ENCODE measurements around the gene RABGAP1L. TPM values are rescaled to one million over a fixed set of nuclear protein-coding genes. Genes with fewer than 3 reads are reported as not detected.

Gene RABGAP1L
- total and polyA plus RNA-seq, 4 donors: 4.8 to 53.5 (median 18.8) TPM

DNA sequence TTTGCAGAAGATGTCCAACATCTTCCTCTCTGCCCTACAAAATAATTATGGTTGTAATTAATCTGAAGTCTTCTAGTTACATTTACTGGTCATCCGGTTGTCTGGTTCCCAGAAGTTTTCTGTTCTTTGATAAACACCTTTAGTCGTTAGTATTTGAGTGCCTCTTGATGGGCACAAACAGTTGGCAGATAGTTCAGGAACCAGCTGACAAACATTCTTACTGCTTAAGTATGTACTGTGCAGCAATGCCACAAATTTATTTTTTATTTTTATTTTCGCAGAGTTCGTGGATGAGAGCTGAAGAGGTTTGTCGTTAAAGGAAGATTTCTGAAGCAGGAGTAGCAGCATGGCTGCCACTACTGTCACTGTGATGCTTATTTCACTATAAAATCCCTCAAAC is 84.7 kb downstream of the RABGAP1L start:
- no peak overlapping the region for H3K27ac ChIP-seq (ENCODE audit: low read depth in 1 of 2, low read length in 2 of 2)
- H3K9me3 ChIP-seq (ENCODE audit: control insufficient read depth in 4 of 4, low read length in 3 of 4): no peaks in the 10 kb centered on the region
- no peaks in the 10 kb centered on the region for H3K27me3 ChIP-seq (ENCODE audit: control insufficient read depth in 4 of 4, insufficient read depth in 4 of 4, low read length in 3 of 4)
- H3K9ac ChIP-seq (ENCODE audit: low read depth in 1 of 2, low read length in 2 of 2): no peak overlapping the region
- H3K4me3 ChIP-seq (ENCODE audit: low read depth in 1 of 3, low read length in 3 of 3): no peak overlapping the region
- peaks cover 0 to 12% (median 4%) of the 10 kb centered on the region in 4 donors for H3K36me3 ChIP-seq (ENCODE audit: control insufficient read depth in 4 of 4, insufficient read depth in 3 of 4, low read depth in 1 of 4, low read length in 3 of 4)
- no peak for DNase-seq (ENCODE audit: low spot score)
- H3K4me1 ChIP-seq (ENCODE audit: control insufficient read depth in 4 of 4, insufficient read depth in 4 of 4, low read length in 3 of 4): peaks cover 0 to 4% (median 0%) of the 10 kb centered on the region in 4 donors
- 95% methylated on average over 5 of the region's 5 CpGs for WGBS
- no peak for TF ChIP-seq YY1 (IDR thresholded peaks at IDR 0.05)

DNA sequence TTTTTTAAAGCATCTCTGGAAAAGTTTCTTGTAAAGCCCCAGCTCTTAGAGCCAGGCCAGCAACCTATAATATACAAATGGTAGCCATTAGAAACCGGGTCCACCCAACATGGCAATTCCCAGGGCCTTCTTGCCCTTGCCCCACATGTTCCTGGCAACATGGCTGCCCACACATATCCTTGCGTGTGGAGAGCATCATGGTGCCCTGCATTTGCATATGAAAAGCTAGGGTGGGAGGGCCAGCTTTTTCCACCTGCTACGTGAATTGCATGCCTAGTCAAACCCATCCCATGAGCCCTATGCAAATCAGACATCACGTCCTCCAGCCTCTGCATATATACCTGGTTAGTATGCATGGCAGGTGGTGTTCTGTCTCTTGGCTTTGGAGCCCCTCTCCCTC is 88.2 kb downstream of the RABGAP1L start:
- Histone ChIP-seq H3K27me3 (ENCODE audit: control insufficient read depth in 4 of 4, insufficient read depth in 4 of 4, low read length in 3 of 4) (no peaks in the 10 kb centered on the region), H3K4me1 (ENCODE audit: control insufficient read depth in 4 of 4, insufficient read depth in 4 of 4, low read length in 3 of 4) (no peaks in the 10 kb centered on the region), H3K4me3 (ENCODE audit: low read depth in 1 of 3, low read length in 3 of 3) (no peak overlapping the region), H3K36me3 (ENCODE audit: control insufficient read depth in 4 of 4, insufficient read depth in 3 of 4, low read depth in 1 of 4, low read length in 3 of 4) (peaks cover 0 to 10% (median 4%) of the 10 kb centered on the region in 4 donors), H3K9ac (ENCODE audit: low read depth in 1 of 2, low read length in 2 of 2) (no peak overlapping the region), H3K9me3 (ENCODE audit: control insufficient read depth in 4 of 4, low read length in 3 of 4) (no peaks in the 10 kb centered on the region), H3K27ac (ENCODE audit: low read depth in 1 of 2, low read length in 2 of 2) (no peak overlapping the region)
- DNase-seq (ENCODE audit: low spot score): no peak
- TF ChIP-seq, protein P1, sequence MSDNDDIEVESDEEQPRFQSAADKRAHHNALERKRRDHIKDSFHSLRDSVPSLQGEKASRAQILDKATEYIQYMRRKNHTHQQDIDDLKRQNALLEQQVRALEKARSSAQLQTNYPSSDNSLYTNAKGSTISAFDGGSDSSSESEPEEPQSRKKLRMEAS (IDR thresholded peaks at IDR 0.05): no peak
- no peak for TF ChIP-seq RAD21 (IDR thresholded peaks at IDR 0.05)
- no peak for TF ChIP-seq GABPA (IDR thresholded peaks at IDR 0.05 in 1 of 2, conservative IDR thresholded peaks at IDR 0.05 in 1 of 2)
- no peak for TF ChIP-seq SP1 (IDR thresholded peaks at IDR 0.05)
- TF ChIP-seq HNF4G (IDR thresholded peaks at IDR 0.05): no peak
- TF ChIP-seq FOXA2 (IDR thresholded peaks at IDR 0.05): no peak
- TF ChIP-seq, protein P2, sequence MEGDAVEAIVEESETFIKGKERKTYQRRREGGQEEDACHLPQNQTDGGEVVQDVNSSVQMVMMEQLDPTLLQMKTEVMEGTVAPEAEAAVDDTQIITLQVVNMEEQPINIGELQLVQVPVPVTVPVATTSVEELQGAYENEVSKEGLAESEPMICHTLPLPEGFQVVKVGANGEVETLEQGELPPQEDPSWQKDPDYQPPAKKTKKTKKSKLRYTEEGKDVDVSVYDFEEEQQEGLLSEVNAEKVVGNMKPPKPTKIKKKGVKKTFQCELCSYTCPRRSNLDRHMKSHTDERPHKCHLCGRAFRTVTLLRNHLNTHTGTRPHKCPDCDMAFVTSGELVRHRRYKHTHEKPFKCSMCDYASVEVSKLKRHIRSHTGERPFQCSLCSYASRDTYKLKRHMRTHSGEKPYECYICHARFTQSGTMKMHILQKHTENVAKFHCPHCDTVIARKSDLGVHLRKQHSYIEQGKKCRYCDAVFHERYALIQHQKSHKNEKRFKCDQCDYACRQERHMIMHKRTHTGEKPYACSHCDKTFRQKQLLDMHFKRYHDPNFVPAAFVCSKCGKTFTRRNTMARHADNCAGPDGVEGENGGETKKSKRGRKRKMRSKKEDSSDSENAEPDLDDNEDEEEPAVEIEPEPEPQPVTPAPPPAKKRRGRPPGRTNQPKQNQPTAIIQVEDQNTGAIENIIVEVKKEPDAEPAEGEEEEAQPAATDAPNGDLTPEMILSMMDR (IDR thresholded peaks at IDR 0.05; ENCODE audit: low read depth, low read length, missing input control): no peak
- TF ChIP-seq, protein P3, sequence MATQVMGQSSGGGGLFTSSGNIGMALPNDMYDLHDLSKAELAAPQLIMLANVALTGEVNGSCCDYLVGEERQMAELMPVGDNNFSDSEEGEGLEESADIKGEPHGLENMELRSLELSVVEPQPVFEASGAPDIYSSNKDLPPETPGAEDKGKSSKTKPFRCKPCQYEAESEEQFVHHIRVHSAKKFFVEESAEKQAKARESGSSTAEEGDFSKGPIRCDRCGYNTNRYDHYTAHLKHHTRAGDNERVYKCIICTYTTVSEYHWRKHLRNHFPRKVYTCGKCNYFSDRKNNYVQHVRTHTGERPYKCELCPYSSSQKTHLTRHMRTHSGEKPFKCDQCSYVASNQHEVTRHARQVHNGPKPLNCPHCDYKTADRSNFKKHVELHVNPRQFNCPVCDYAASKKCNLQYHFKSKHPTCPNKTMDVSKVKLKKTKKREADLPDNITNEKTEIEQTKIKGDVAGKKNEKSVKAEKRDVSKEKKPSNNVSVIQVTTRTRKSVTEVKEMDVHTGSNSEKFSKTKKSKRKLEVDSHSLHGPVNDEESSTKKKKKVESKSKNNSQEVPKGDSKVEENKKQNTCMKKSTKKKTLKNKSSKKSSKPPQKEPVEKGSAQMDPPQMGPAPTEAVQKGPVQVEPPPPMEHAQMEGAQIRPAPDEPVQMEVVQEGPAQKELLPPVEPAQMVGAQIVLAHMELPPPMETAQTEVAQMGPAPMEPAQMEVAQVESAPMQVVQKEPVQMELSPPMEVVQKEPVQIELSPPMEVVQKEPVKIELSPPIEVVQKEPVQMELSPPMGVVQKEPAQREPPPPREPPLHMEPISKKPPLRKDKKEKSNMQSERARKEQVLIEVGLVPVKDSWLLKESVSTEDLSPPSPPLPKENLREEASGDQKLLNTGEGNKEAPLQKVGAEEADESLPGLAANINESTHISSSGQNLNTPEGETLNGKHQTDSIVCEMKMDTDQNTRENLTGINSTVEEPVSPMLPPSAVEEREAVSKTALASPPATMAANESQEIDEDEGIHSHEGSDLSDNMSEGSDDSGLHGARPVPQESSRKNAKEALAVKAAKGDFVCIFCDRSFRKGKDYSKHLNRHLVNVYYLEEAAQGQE (IDR thresholded peaks at IDR 0.05): no peak
- no peak for TF ChIP-seq TAF1 (conservative IDR thresholded peaks at IDR 0.05)
- WGBS: 98% methylated on average over 4 of the region's 4 CpGs

DNA sequence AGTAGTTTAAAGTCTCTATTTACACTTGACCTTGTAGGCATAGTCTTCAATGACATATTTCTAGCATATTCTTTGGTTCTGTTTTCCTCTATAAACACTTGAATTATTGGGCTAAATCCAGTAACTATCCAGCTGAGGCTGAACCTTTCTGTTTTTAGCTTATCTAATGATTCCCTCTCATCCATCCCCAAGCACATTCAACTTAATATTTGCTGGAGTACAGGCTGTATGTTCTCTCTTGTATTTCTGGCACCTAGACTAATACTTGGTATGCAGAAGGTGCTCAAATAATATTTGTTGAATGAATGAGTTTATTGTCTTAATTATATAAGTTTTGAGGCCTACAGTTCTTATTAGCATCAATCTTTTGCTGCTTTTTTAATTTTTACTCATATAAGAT is 88.7 kb downstream of the RABGAP1L start:
- Histone ChIP-seq H3K9me3 (ENCODE audit: control insufficient read depth in 4 of 4, low read length in 3 of 4) (no peaks in the 10 kb centered on the region), H3K4me3 (ENCODE audit: low read depth in 1 of 3, low read length in 3 of 3) (no peak overlapping the region), H3K27me3 (ENCODE audit: control insufficient read depth in 4 of 4, insufficient read depth in 4 of 4, low read length in 3 of 4) (no peaks in the 10 kb centered on the region), H3K4me1 (ENCODE audit: control insufficient read depth in 4 of 4, insufficient read depth in 4 of 4, low read length in 3 of 4) (no peaks in the 10 kb centered on the region), H3K9ac (ENCODE audit: low read depth in 1 of 2, low read length in 2 of 2) (no peak overlapping the region), H3K36me3 (ENCODE audit: control insufficient read depth in 4 of 4, insufficient read depth in 3 of 4, low read depth in 1 of 4, low read length in 3 of 4) (peaks cover 0 to 6% (median 3%) of the 10 kb centered on the region in 4 donors), H3K27ac (ENCODE audit: low read depth in 1 of 2, low read length in 2 of 2) (no peak overlapping the region)
- no peak for DNase-seq (ENCODE audit: low spot score)
- TF ChIP-seq HNF4G (IDR thresholded peaks at IDR 0.05) (no peak), RAD21 (IDR thresholded peaks at IDR 0.05) (no peak), JUND (IDR thresholded peaks at IDR 0.05) (no peak), SP1 (IDR thresholded peaks at IDR 0.05) (no peak), NR2F2 (IDR thresholded peaks at IDR 0.05) (no peak), FOXA2 (IDR thresholded peaks at IDR 0.05) (no peak), YY1 (IDR thresholded peaks at IDR 0.05) (no peak), HNF4A (conservative IDR thresholded peaks at IDR 0.05) (no peak), GABPA (IDR thresholded peaks at IDR 0.05 in 1 of 2, conservative IDR thresholded peaks at IDR 0.05 in 1 of 2) (no peak)
- TF ChIP-seq, protein P2 (IDR thresholded peaks at IDR 0.05; ENCODE audit: low read depth, low read length, missing input control): no peak
- TF ChIP-seq, protein P1 (IDR thresholded peaks at IDR 0.05): no peak
- TF ChIP-seq, protein P4, sequence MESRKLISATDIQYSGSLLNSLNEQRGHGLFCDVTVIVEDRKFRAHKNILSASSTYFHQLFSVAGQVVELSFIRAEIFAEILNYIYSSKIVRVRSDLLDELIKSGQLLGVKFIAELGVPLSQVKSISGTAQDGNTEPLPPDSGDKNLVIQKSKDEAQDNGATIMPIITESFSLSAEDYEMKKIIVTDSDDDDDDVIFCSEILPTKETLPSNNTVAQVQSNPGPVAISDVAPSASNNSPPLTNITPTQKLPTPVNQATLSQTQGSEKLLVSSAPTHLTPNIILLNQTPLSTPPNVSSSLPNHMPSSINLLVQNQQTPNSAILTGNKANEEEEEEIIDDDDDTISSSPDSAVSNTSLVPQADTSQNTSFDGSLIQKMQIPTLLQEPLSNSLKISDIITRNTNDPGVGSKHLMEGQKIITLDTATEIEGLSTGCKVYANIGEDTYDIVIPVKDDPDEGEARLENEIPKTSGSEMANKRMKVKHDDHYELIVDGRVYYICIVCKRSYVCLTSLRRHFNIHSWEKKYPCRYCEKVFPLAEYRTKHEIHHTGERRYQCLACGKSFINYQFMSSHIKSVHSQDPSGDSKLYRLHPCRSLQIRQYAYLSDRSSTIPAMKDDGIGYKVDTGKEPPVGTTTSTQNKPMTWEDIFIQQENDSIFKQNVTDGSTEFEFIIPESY (IDR thresholded peaks at IDR 0.05): no peak

Measured in liver (tissue), 9 donors.